ENCODE data around the gene CADM1. TPM values are rescaled to one million over a fixed set of nuclear protein-coding genes. Genes with fewer than 3 reads are reported as not detected.

The CADM1 gene
- polyA plus RNA-seq, 3 donors, result 0.67 to 11.7 (median 8.6) TPM

- WGBS, 3 donors, result 31 to 56% (median 55%) methylated on average over 9 of the region's 9 CpGs
- H3K27ac ChIP-seq (ENCODE audit: low read depth, low read length), result no peak overlapping the region
These were observed 336.0 kb downstream of the CADM1 start for GRCh38 chr11:115168229-115168671.

GRCh38 chr11:115167456-115167855, 336.8 kb downstream of the CADM1 start:
- 75 to 88% (median 85%) methylated on average over 4 of the region's 4 CpGs for WGBS, 3 donors

GRCh38 chr11:115166820-115167219, 337.4 kb downstream of the CADM1 start:
- 54 to 65% (median 59%) methylated on average over 6 of the region's 6 CpGs for WGBS, 3 donors
- no peak overlapping the region for H3K27ac ChIP-seq (ENCODE audit: low read depth, low read length)

More at GRCh38 chr11:115167456-115167855, 336.8 kb downstream of the CADM1 start:
- H3K27ac ChIP-seq (ENCODE audit: low read depth, low read length), result no peak overlapping the region

- no peak overlapping the region for H3K27ac ChIP-seq (ENCODE audit: low read depth, low read length)
These were observed 339.4 kb downstream of the CADM1 start for GRCh38 chr11:115164774-115165173.

GRCh38 chr11:115162919-115163318, 341.3 kb downstream of the CADM1 start:
- WGBS, 3 donors, result 42 to 76% (median 60%) methylated on average over 2 of the region's 2 CpGs
- H3K27ac ChIP-seq (ENCODE audit: low read depth, low read length), result no peak overlapping the region

More at GRCh38 chr11:115164774-115165173, 339.4 kb downstream of the CADM1 start:
- 35 to 57% (median 53%) methylated on average over 6 of the region's 6 CpGs for WGBS, 3 donors

- WGBS, 3 donors, result 75 to 86% (median 75%) methylated on average over 2 of the region's 2 CpGs
These were observed 342.3 kb downstream of the CADM1 start for GRCh38 chr11:115161876-115162275.

GRCh38 chr11:115159207-115159606, 345.0 kb downstream of the CADM1 start:
- no peak overlapping the region for H3K27ac ChIP-seq (ENCODE audit: low read depth, low read length)
- 48 to 68% (median 68%) methylated on average over 9 of the region's 9 CpGs for WGBS, 3 donors

More at GRCh38 chr11:115161876-115162275, 342.3 kb downstream of the CADM1 start:
- H3K27ac ChIP-seq (ENCODE audit: low read depth, low read length), result no peak overlapping the region

GRCh38 chr11:115158053-115158452, 346.2 kb downstream of the CADM1 start:
- WGBS, 3 donors, result 57 to 82% (median 77%) methylated on average over 6 of the region's 6 CpGs
- H3K27ac ChIP-seq (ENCODE audit: low read depth, low read length), result no peak overlapping the region

- H3K27ac ChIP-seq (ENCODE audit: low read depth, low read length), result no peak overlapping the region
- WGBS, 3 donors, result 45 to 78% (median 75%) methylated on average over 3 of the region's 3 CpGs
These were observed 347.0 kb downstream of the CADM1 start for GRCh38 chr11:115157247-115157646.

GRCh38 chr11:115155978-115156377, 348.2 kb downstream of the CADM1 start:
- 21 to 52% (median 36%) methylated on average over 1 of the region's 1 CpG for WGBS, 3 donors
- no peak overlapping the region for H3K27ac ChIP-seq (ENCODE audit: low read depth, low read length)

GRCh38 chr11:115155320-115155719, 348.9 kb downstream of the CADM1 start:
- 53 to 61% (median 59%) methylated on average over 8 of the region's 8 CpGs for WGBS, 3 donors
- no peak overlapping the region for H3K27ac ChIP-seq (ENCODE audit: low read depth, low read length)

GRCh38 chr11:115154355-115154736, 349.9 kb downstream of the CADM1 start:
- 71 to 82% (median 82%) methylated on average over 9 of the region's 9 CpGs for WGBS, 3 donors

GRCh38 chr11:115153731-115154354, 350.4 kb downstream of the CADM1 start:
- WGBS, 3 donors, result 94 to 95% (median 95%) methylated on average over 39 of the region's 39 CpGs

More at GRCh38 chr11:115154355-115154736, 349.9 kb downstream of the CADM1 start:
- no peak overlapping the region for H3K27ac ChIP-seq (ENCODE audit: low read depth, low read length)

GRCh38 chr11:115153135-115153534, 351.1 kb downstream of the CADM1 start:
- 63 to 77% (median 65%) methylated on average over 8 of the region's 8 CpGs for WGBS, 3 donors

More at GRCh38 chr11:115153731-115154354, 350.4 kb downstream of the CADM1 start:
- no peak overlapping the region for H3K27ac ChIP-seq (ENCODE audit: low read depth, low read length)

GRCh38 chr11:115151010-115151409, 353.2 kb downstream of the CADM1 start:
- WGBS, 3 donors, result 81 to 91% (median 90%) methylated on average over 1 of the region's 1 CpG
- H3K27ac ChIP-seq (ENCODE audit: low read depth, low read length), result no peak overlapping the region

More at GRCh38 chr11:115153135-115153534, 351.1 kb downstream of the CADM1 start:
- H3K27ac ChIP-seq (ENCODE audit: low read depth, low read length), result no peak overlapping the region

- H3K27ac ChIP-seq (ENCODE audit: low read depth, low read length), result no peak overlapping the region
- WGBS, 3 donors, result 68 to 88% (median 76%) methylated on average over 2 of the region's 2 CpGs
These were observed 355.5 kb downstream of the CADM1 start for GRCh38 chr11:115148691-115149090.

- WGBS, 3 donors, result 84 to 97% (median 94%) methylated on average over 4 of the region's 4 CpGs
These were observed 356.1 kb downstream of the CADM1 start for GRCh38 chr11:115148101-115148500.

GRCh38 chr11:115147243-115147807, 356.9 kb downstream of the CADM1 start:
- 90 to 96% (median 92%) methylated on average over 7 of the region's 7 CpGs for WGBS, 3 donors
- no peak overlapping the region for H3K27ac ChIP-seq (ENCODE audit: low read depth, low read length)

More at GRCh38 chr11:115148101-115148500, 356.1 kb downstream of the CADM1 start:
- H3K27ac ChIP-seq (ENCODE audit: low read depth, low read length), result no peak overlapping the region

GRCh38 chr11:115146425-115146824, 357.8 kb downstream of the CADM1 start:
- WGBS, 3 donors, result 61 to 69% (median 67%) methylated on average over 6 of the region's 6 CpGs
- no peak overlapping the region for H3K27ac ChIP-seq (ENCODE audit: low read depth, low read length)

- WGBS, 3 donors, result 70 to 80% (median 75%) methylated on average over 8 of the region's 8 CpGs
These were observed 358.9 kb downstream of the CADM1 start for GRCh38 chr11:115145324-115145723.

More at GRCh38 chr11:115145324-115145723, 358.9 kb downstream of the CADM1 start:
- H3K27ac ChIP-seq (ENCODE audit: low read depth, low read length), result no peak overlapping the region

All from adipose tissue (tissue), 3 donors.